Stimulated activated CD4-positive, alpha-beta T cell treated with anti-CD3 and anti-CD28 coated beads, Interleukin-15, amount 100 ng/mL, for 48 hours (primary cell): ENCODE results near the gene FADD.
A peak's percentile ranks its signal among the peaks of the same experiment; 100 is the strongest.
"Not testable (repeated sequence)": the region's sequence is repeated elsewhere in the genome, so short reads cannot be mapped to it uniquely, and the experiment has no call there.

Experiments
- DNase-seq, 2 donors: peaks; one replicate each; pipeline ENCODE4 v3.0.0-alpha.2; 2020; ENCODE audit warnings: low read depth in 2 of 2

FADD gene

GRCh38 chr11:70180906-70181305 lies 22.2 kb upstream of the FADD start:
- DNase-seq, result no peak

GRCh38 chr11:70182266-70182665 lies 20.8 kb upstream of the FADD start:
- no peak for DNase-seq

GRCh38 chr11:70183032-70183431 lies 20.1 kb upstream of the FADD start:
- no peak for DNase-seq

GRCh38 chr11:70183483-70184176 lies 19.5 kb upstream of the FADD start:
- DNase-seq, result no peak

- DNase-seq, result no peak
Observed at GRCh38 chr11:70184396-70184795, 18.7 kb upstream of the FADD start.

GRCh38 chr11:70185348-70186055 lies 17.6 kb upstream of the FADD start:
- DNase-seq, result no peak

GRCh38 chr11:70186420-70186819 lies 16.7 kb upstream of the FADD start:
- no peak for DNase-seq

- no peak for DNase-seq
Observed at GRCh38 chr11:70186936-70187335, 16.2 kb upstream of the FADD start.

- DNase-seq, result no peak
Observed at GRCh38 chr11:70187771-70188170, 15.3 kb upstream of the FADD start.

- DNase-seq, result no peak
Observed at GRCh38 chr11:70189622-70190021, 13.5 kb upstream of the FADD start.

GRCh38 chr11:70191495-70192140 lies 11.5 kb upstream of the FADD start:
- peak; percentile 38 to 51 for DNase-seq

GRCh38 chr11:70192666-70193410 lies 10.3 kb upstream of the FADD start:
- no peak for DNase-seq

GRCh38 chr11:70193411-70194292 lies 9.4 kb upstream of the FADD start:
- DNase-seq, result no peak

GRCh38 chr11:70194792-70195791 lies 8.0 kb upstream of the FADD start:
- DNase-seq, result no peak

GRCh38 chr11:70200212-70200844 lies 2.8 kb upstream of the FADD start:
- no peak for DNase-seq

- DNase-seq, result not testable (repeated sequence)
Observed at GRCh38 chr11:70201047-70201446, 2.0 kb upstream of the FADD start.

- no peak for DNase-seq
Observed at GRCh38 chr11:70201882-70202861, 924 bp upstream of the FADD start.

GRCh38 chr11:70203751-70204465 lies 812 bp downstream of the FADD start:
- peak; percentile 81 to 89 for DNase-seq
